Hindlimb muscle (tissue), 1 donor: ENCODE results near the gene WASL. TPM values are rescaled to one million over a fixed set of nuclear protein-coding genes. Genes with fewer than 3 reads are reported as not detected.

Source experiments
- DNase-seq: peaks from one replicate; pipeline ENCODE4 v3.0.0-alpha.2; 2013
- polyA plus RNA-seq: library from polyadenylated mRNA; unstranded; fragments of 120-200 nt; gene quantifications from one replicate; pipeline ENCODE4 v1.2.1, GENCODE V29; 2013; ENCODE audit not compliant: insufficient read length

Gene WASL
- polyA plus RNA-seq, 1 donor: 31.0 TPM

- DNase-seq: no peak
Observed at GRCh38 chr7:123689250-123689649, 59.6 kb downstream of the WASL start.

- no peak for DNase-seq
Observed at GRCh38 chr7:123687727-123688126, 61.1 kb downstream of the WASL start.

GRCh38 chr7:123687161-123687560, 61.6 kb downstream of the WASL start:
- DNase-seq: no peak

DNA sequence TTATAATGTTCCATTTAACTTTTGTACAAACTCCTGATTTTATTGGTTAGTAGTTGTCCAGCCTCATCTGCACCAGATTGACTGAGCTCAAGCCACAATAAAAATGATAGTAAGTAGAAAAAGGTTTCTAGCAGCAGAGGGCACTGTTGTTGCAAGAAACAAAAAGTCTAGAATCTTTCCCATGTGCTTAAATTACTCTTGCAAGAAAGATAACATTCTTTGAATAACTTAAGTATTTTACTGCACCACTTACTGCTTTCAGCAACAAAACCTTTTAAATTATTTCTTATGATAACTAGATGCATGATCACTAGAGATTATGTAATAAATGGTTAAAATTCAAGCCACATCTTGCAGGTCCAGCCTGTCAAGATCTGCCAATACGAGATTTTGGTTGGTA, 66.1 kb downstream of the WASL start:
- peak; percentile 34 for DNase-seq

DNA sequence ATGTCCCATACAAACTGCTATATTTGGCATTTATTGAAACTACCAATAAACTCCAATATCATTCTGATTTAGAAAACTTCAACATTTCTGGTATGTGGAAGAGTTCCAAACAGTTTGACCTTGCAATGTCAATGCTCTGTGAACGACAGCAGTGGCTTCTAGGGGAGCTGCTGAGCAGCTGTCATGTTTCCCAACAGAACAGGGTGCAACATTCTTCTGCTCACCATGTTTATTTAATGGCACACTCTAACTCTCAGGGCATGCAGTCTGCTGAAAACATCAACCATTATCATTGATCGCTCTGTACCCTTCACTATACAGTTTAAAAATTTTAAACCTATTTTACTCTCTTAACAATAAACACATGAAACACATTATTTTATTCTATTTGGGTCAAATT, 67.2 kb downstream of the WASL start:
- no peak for DNase-seq

DNA sequence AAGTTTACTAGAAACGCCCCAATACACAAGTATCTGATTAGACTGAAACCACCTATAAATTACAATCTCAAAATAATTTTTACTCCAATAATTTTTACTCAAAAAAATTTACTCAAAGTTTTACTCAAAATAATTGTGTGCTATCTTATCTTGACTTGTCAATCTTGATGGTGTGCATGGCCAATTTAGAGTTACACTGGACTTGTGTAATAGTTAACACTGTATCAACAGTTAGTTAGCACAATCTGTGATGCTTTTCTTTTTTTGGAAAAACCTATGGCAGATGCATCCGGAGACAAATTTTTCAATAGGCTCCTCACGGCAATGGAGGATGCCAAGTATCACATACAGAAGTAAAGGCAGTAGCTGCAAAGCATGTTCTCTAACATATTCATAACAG, 68.2 kb downstream of the WASL start:
- DNase-seq: no peak

GRCh38 chr7:123679614-123680013, 69.2 kb downstream of the WASL start:
- DNase-seq: no peak

GRCh38 chr7:123677061-123677715, 71.6 kb downstream of the WASL start:
- DNase-seq: no peak

GRCh38 chr7:123675181-123675473, 73.7 kb downstream of the WASL start:
- no peak for DNase-seq

DNA sequence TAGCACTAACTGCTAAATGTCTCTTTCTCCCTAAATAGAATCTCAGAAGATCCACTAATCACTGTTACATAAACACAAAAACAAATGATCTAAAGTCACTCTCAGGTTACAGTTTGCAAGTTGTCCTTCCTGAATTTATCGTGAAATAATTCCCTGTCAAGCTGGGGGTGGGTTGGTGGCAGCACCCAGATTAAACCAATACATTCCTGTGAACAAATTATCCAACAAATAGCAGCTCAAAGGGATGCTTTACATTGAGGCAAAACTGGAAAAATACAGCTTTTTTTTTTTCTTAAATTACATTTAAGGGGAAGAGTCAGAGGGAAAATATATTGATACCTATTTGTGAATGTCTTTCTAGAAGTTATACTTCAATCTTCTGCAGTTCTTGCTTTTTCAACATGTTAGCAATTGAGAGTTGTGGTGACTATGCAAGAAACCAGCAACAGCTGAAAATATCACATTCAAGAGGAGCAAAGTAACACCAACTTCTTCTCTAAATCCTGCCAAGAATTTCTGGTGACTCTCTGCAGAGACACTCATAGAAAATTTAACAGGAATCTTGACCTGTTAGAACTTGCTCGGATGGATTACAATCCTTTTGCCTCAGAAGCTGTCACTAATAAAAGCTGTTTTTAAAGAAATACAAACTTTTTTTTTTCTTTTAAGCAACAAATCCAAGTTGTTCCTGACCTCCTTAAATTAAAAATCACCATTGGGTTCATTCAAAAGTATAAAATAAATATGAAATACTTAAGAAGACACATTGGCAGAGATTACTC, 74.2 kb downstream of the WASL start:
- no peak for DNase-seq

GRCh38 chr7:123673752-123674398, 74.9 kb downstream of the WASL start:
- DNase-seq: no peak

GRCh38 chr7:123673137-123673732, 75.6 kb downstream of the WASL start:
- no peak for DNase-seq

DNA sequence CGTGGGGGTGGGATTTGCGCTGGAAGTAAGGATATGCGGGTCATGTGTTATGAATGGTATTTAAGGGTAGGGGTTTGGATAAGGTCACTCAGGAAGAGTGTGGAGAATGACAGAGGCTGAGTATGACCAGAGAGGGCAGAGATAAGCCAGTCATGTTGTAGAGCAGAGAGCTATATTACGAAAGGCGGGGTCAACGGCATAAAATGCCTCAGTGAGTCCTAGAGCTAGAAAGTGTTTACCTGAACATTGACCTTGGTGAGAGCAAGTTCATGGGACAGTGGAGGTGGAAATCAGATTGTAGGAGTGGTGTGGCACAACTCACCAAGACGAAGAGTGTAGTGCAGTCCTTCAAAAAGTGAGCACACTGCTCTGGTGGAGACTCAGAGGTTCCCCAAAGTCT, 79.3 kb downstream of the WASL start:
- DNase-seq: no peak

- DNase-seq: no peak
Observed at GRCh38 chr7:123666492-123666891, 82.3 kb downstream of the WASL start.

DNA sequence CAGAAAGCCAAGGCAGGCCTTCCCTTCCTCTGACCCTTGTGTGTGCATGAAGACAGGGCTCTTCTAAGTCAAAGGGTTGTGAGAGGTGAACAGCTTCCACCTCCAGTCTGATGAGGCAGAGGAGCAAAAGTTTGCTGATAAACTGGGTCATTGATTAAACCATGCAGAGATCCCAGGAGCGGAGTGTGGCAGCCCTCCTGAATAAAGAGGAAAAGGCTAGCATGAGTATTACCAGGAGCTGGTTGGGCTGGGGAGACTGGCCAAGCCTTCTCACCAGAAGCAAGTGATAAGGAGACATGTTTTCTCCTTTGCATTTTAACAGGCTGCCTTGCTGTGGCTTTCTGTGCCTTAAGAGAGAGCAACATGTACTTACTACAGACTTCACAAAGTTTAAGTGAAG, 82.9 kb downstream of the WASL start:
- no peak for DNase-seq

- DNase-seq: no peak
Observed at GRCh38 chr7:123665157-123665556, 83.6 kb downstream of the WASL start.

GRCh38 chr7:123663200-123663599, 85.6 kb downstream of the WASL start:
- no peak for DNase-seq

DNA sequence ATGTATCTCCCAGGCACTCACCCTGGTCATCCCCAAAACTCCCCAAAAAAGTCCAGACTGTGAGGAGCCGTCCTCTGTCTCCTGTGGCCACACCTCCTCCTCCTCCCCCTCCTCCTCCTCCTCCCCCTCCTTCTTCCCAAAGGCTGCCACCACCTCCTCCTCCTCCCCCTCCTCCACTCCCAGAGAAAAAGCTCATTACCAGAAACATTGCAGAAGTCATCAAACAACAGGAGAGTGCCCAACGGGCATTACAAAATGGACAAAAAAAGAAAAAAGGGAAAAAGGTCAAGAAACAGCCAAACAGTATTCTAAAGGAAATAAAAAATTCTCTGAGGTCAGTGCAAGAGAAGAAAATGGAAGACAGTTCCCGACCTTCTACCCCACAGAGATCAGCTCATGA, 86.0 kb downstream of the WASL start:
- no peak for DNase-seq

DNA sequence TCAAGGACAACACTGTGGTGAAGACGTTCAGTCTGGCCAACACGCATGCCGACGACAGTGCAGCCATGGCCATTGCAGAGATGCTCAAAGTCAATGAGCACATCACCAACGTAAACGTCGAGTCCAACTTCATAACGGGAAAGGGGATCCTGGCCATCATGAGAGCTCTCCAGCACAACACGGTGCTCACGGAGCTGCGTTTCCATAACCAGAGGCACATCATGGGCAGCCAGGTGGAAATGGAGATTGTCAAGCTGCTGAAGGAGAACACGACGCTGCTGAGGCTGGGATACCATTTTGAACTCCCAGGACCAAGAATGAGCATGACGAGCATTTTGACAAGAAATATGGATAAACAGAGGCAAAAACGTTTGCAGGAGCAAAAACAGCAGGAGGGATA, 86.5 kb downstream of the WASL start:
- DNase-seq: no peak

DNA sequence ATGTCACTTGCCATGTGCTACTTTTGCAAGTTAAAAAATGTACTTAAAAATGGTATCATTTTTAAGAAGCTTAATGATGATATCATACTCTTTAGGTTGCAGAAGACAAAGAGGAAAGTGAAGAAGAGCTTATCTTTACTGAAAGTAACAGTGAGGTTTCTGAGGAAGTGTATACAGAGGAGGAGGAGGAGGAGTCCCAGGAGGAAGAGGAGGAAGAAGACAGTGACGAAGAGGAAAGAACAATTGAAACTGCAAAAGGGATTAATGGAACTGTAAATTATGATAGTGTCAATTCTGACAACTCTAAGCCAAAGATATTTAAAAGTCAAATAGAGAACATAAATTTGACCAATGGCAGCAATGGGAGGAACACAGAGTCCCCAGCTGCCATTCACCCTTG, 87.0 kb downstream of the WASL start:
- DNase-seq: no peak

GRCh38 chr7:123660514-123661354, 88.1 kb downstream of the WASL start:
- no peak for DNase-seq

DNA sequence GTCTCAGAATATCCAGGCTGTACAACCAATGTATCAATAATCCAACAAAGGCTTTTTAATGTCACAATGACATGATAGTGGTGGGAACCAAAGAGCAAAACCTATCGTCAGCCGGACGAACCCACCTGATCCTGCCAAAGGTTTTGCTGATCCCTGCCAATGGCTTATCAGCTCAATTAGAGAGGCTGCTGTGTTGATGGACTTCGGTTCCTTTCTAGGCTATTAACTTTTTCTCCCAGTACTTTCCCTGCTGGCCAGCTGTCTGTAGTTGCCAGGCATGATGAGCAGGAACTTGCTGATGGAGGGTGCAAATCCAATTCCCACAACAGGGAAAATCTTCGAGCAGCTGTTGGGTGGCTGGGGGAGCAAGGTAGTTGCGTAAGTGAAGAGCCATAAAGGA, 90.8 kb downstream of the WASL start:
- DNase-seq: no peak

- no peak for DNase-seq
Observed at GRCh38 chr7:123657304-123657685, 91.5 kb downstream of the WASL start.
